GM18873 (cell line): ENCODE data around the gene TFAM.
"Not testable (repeated sequence)": the region's sequence is repeated elsewhere in the genome, so short reads cannot be mapped to it uniquely, and the experiment has no call there.

ENCODE experiments used
- ATAC-seq: cut with Tn5 transposase; IDR thresholded peaks from one replicate; pipeline ENCODE4 v1.9.1; 2021; ENCODE audit warnings: mild to moderate bottlenecking, moderate library complexity, moderate number of reproducible peaks; ENCODE audit not compliant: unreplicated experiment, low FRiP score

Gene TFAM

GRCh38 chr10:58372607-58373441 is 12.4 kb upstream of the TFAM start:
- peak; percentile 72 for ATAC-seq

- ATAC-seq, result no peak
Observed at GRCh38 chr10:58373442-58373827, 11.8 kb upstream of the TFAM start.

GRCh38 chr10:58382489-58382995 is 2.7 kb upstream of the TFAM start:
- no peak for ATAC-seq

GRCh38 chr10:58384095-58384494 is 1.1 kb upstream of the TFAM start:
- ATAC-seq, result peak; percentile 79

- ATAC-seq, result no peak
Observed at GRCh38 chr10:58384544-58384998, 639 bp upstream of the TFAM start.

GRCh38 chr10:58385784-58386112 is 538 bp downstream of the TFAM start:
- no peak for ATAC-seq

GRCh38 chr10:58389024-58389423 is 3.8 kb downstream of the TFAM start:
- no peak for ATAC-seq

GRCh38 chr10:58393317-58393716 is 8.1 kb downstream of the TFAM start:
- no peak for ATAC-seq

GRCh38 chr10:58394471-58394870 is 9.3 kb downstream of the TFAM start:
- ATAC-seq, result no peak

- ATAC-seq, result no peak
Observed at GRCh38 chr10:58396057-58396456, 10.8 kb downstream of the TFAM start.

- ATAC-seq, result no peak
Observed at GRCh38 chr10:58397830-58398229, 12.6 kb downstream of the TFAM start.

- no peak for ATAC-seq
Observed at GRCh38 chr10:58399410-58399809, 14.2 kb downstream of the TFAM start.

- ATAC-seq, result no peak
Observed at GRCh38 chr10:58400609-58401008, 15.4 kb downstream of the TFAM start.

- ATAC-seq, result no peak
Observed at GRCh38 chr10:58404001-58404400, 18.8 kb downstream of the TFAM start.

GRCh38 chr10:58409956-58410610 is 24.9 kb downstream of the TFAM start:
- ATAC-seq, result no peak

GRCh38 chr10:58412502-58412961 is 27.3 kb downstream of the TFAM start:
- ATAC-seq, result no peak

- ATAC-seq, result no peak
Observed at GRCh38 chr10:58414270-58415041, 29.2 kb downstream of the TFAM start.

GRCh38 chr10:58415757-58416156 is 30.5 kb downstream of the TFAM start:
- no peak for ATAC-seq

- not testable (repeated sequence) for ATAC-seq
Observed at GRCh38 chr10:58417902-58418301, 32.7 kb downstream of the TFAM start.

- ATAC-seq, result no peak
Observed at GRCh38 chr10:58424176-58424575, 39.0 kb downstream of the TFAM start.

- not testable (repeated sequence) for ATAC-seq
Observed at GRCh38 chr10:58428436-58428835, 43.2 kb downstream of the TFAM start.
